WTC11 (cell line): ENCODE results near the gene YTHDF1. TPM values are rescaled to one million over a fixed set of nuclear protein-coding genes. Genes with fewer than 3 reads are reported as not detected.

Experiments
- ATAC-seq: fragments of 200-7000 bp; cut with Tn5 transposase; 2 replicates; pipeline ENCODE4 v1.10.0; 2021; ENCODE audit warnings: mild to moderate bottlenecking, moderate library complexity
- CTCF ChIA-PET: fragments of 300-600 bp; sonication (Branson Sonifier 250); formaldehyde crosslinking; loops from one replicate; lab custom pipeline; 2021; ENCODE audit warnings: antibody characterized with exemption; lab: Charles Lee
- POLR2A ChIA-PET: fragments of 350-600 bp; sonication (Branson Sonifier 250); formaldehyde crosslinking; loops from one replicate; lab custom pipeline; 2021; ENCODE audit warnings: antibody characterized with exemption; lab: Charles Lee
- DNase-seq: peaks from one replicate; pipeline ENCODE4 v3.0.0; 2021; ENCODE audit warnings: low spot score
- H3K27ac Mint-ChIP-seq: 2 replicates; pipeline ENCODE4 v1.8.0; 2021; ENCODE audit warnings: mixed read lengths
- H3K27me3 Mint-ChIP-seq: 2 replicates; pipeline ENCODE4 v1.8.0; 2021; ENCODE audit warnings: low read depth, mild to moderate bottlenecking, moderate library complexity, mixed read lengths
- H3K36me3 Mint-ChIP-seq: 2 replicates; pipeline ENCODE4 v1.8.0; 2021; ENCODE audit warnings: mixed read lengths
- H3K4me1 Mint-ChIP-seq: 2 replicates; pipeline ENCODE4 v1.8.0; 2022; ENCODE audit warnings: mixed read lengths
- H3K4me3 Mint-ChIP-seq: 2 replicates; pipeline ENCODE4 v1.8.0; 2021; ENCODE audit warnings: mild to moderate bottlenecking, moderate library complexity, mixed read lengths
- H3K9me3 Mint-ChIP-seq: 2 replicates; pipeline ENCODE4 v1.8.0; 2021; ENCODE audit warnings: mixed read lengths
- AR ChIP-seq: fragments of 250-450 bp; sonication (Bioruptor Pico); IDR thresholded peaks from 2 replicates; pipeline ENCODE4 v1.9.0; 2021; ENCODE audit warnings: mild to moderate bottlenecking
- CBFB ChIP-seq: sonication (generic); formaldehyde crosslinking; IDR thresholded peaks from 2 replicates; pipeline ENCODE4 v1.8.1; 2022; ENCODE audit warnings: mild to moderate bottlenecking, low read depth, missing genetic modification reagents
- CREB1 ChIP-seq: sonication (generic); formaldehyde crosslinking; IDR thresholded peaks from 2 replicates; pipeline ENCODE4 v1.8.0; 2023; ENCODE audit warnings: mild to moderate bottlenecking, missing genetic modification reagents
- CTCF ChIP-seq: fragments of 200-600 bp; IDR thresholded peaks from 2 replicates; pipeline ENCODE4 v1.8.0; 2022; ENCODE audit warnings: antibody characterized with exemption
- E2F4 ChIP-seq: sonication (generic); formaldehyde crosslinking; IDR thresholded peaks from 2 replicates; pipeline ENCODE4 v1.8.1; 2022; ENCODE audit warnings: low read depth, mild to moderate bottlenecking, moderate library complexity, missing genetic modification reagents, borderline replicate concordance
- E2F5 ChIP-seq: sonication (generic); formaldehyde crosslinking; IDR thresholded peaks from 2 replicates; pipeline ENCODE4 v1.8.1; 2022; ENCODE audit warnings: mild to moderate bottlenecking, moderate library complexity, missing genetic modification reagents
- EMX1 ChIP-seq: fragments of 250-450 bp; sonication (Bioruptor Pico); IDR thresholded peaks from 2 replicates; pipeline ENCODE4 v1.8.0; 2021; ENCODE audit warnings: mild to moderate bottlenecking
- FOXJ3 ChIP-seq: sonication (generic); formaldehyde crosslinking; IDR thresholded peaks from 2 replicates; pipeline ENCODE4 v1.9.0; 2021; ENCODE audit warnings: missing genetic modification reagents, mild to moderate bottlenecking, borderline replicate concordance
- IRF2 ChIP-seq: sonication (generic); formaldehyde crosslinking; IDR thresholded peaks from 2 replicates; pipeline ENCODE4 v1.8.0; 2022; ENCODE audit warnings: low read depth, missing genetic modification reagents, borderline replicate concordance
- MAX ChIP-seq: sonication (generic); formaldehyde crosslinking; IDR thresholded peaks from 2 replicates; pipeline ENCODE4 v1.8.0; 2022; ENCODE audit warnings: mild to moderate bottlenecking, missing genetic modification reagents
- NFYB ChIP-seq: sonication (generic); formaldehyde crosslinking; conservative IDR thresholded peaks from 2 replicates; pipeline ENCODE4 v1.8.0; 2022; ENCODE audit warnings: low read depth, missing genetic modification reagents
- SMAD4 ChIP-seq: sonication (generic); formaldehyde crosslinking; IDR thresholded peaks from 2 replicates; pipeline ENCODE4 v1.8.0; 2022; ENCODE audit warnings: mild to moderate bottlenecking, missing genetic modification reagents
- SP1 ChIP-seq: sonication (generic); formaldehyde crosslinking; conservative IDR thresholded peaks from 2 replicates; pipeline ENCODE4 v1.8.1; 2022; ENCODE audit warnings: missing genetic modification reagents
- TCF7 ChIP-seq: sonication (generic); formaldehyde crosslinking; IDR thresholded peaks from 2 replicates; pipeline ENCODE4 v1.8.0; 2022; ENCODE audit warnings: mild to moderate bottlenecking, low read depth, missing genetic modification reagents, moderate library complexity
- ZNF138 ChIP-seq: sonication (generic); formaldehyde crosslinking; conservative IDR thresholded peaks from 2 replicates; pipeline ENCODE4 v1.8.1; 2022; ENCODE audit warnings: mild to moderate bottlenecking, moderate library complexity, missing genetic modification reagents
- ZNF232 ChIP-seq: sonication (generic); formaldehyde crosslinking; IDR thresholded peaks from 2 replicates; pipeline ENCODE4 v1.8.0; 2022; ENCODE audit warnings: mild to moderate bottlenecking, missing genetic modification reagents
- ZNF317 ChIP-seq: sonication (generic); formaldehyde crosslinking; IDR thresholded peaks from 2 replicates; pipeline ENCODE4 v1.8.1; 2023; ENCODE audit warnings: low read depth, mild to moderate bottlenecking, moderate library complexity, missing genetic modification reagents, borderline replicate concordance
- ZSCAN18 ChIP-seq: fragments of 250-450 bp; sonication (Bioruptor Pico); IDR thresholded peaks from 2 replicates; pipeline ENCODE4 v2.1.2; 2022; ENCODE audit warnings: mild to moderate bottlenecking, moderate library complexity
- total RNA-seq: library from RNA; stranded (reverse); gene quantifications from 3 replicates; pipeline ENCODE4 v1.2.3, GENCODE V29; 2021
- TF ChIP-seq, protein P1 (sequence below): sonication (generic); formaldehyde crosslinking; IDR thresholded peaks from 2 replicates; pipeline ENCODE4 v1.8.1; 2022; ENCODE audit warnings: missing genetic modification reagents, borderline replicate concordance
- TF ChIP-seq, protein P2 (sequence below): sonication (generic); formaldehyde crosslinking; IDR thresholded peaks from 2 replicates; pipeline ENCODE4 v1.8.0; 2023; ENCODE audit warnings: missing genetic modification reagents
- TF ChIP-seq, protein P3 (sequence below): fragments of 250-450 bp; sonication (Bioruptor Pico); IDR thresholded peaks from 2 replicates; pipeline ENCODE4 v1.8.0; 2021; ENCODE audit warnings: mild to moderate bottlenecking

Gene YTHDF1
- total RNA-seq, 1 experiment from 2014 or later = 61.3 TPM

DNA sequence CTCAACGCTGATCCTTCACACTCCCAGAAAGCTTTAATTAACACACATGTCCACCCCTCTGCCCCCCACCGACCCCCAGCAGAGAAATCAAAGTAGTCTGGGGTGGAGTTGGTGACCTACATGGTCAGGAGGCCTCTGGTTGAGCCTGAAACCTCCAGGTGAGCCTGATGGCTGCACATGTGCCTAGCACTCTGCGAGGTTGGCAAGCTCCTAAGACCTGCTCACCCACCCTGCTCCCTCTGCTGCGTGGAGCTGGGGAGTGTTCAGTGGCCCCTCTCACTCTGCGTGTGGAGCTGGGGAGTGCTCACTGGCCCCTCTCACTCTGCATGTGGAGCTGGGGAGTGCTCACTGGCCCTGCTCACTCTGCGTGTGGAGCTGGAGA is 7.9 kb upstream of the YTHDF1 start:
- Mint-ChIP-seq H3K9me3 (no peaks in the 10 kb centered on the region), H3K27ac (no peak overlapping the region), H3K27me3 (peaks cover 4% of the 10 kb centered on the region; the same call in 1 of the 2 replicates), H3K4me1 (peaks cover 5% of the 10 kb centered on the region), H3K36me3 (no peaks in the 10 kb centered on the region), H3K4me3 (no peak overlapping the region)
- DNase-seq (no peak), ATAC-seq (no peak)
- POLR2A ChIA-PET = interaction anchor here (0.7 to 1.9 kb wide), 3 partner anchors 9 to 31 kb away, joined by 3 to 4 read pairs (median 4); no protein-coding TSS in a partner anchor
- CTCF ChIA-PET = interaction anchor here (0.5 to 4.8 kb wide), 74 partner anchors 9 to 671 kb away, joined by 3 to 173 read pairs (median 5); partner anchors contain the start of genes ARFGAP1, BIRC7, COL20A1 and NKAIN4
- TF ChIP-seq ZNF138 (CRISPR knock-in tag) (no peak), SMAD4 (no peak), ZSCAN18 (CRISPR knock-in tag) (no peak), ZNF317 (CRISPR knock-in tag) (no peak), IRF2 (CRISPR knock-in tag) (no peak), TCF7 (CRISPR knock-in tag) (no peak), CREB1 (CRISPR knock-in tag) (no peak), CBFB (CRISPR knock-in tag) (no peak), E2F5 (CRISPR knock-in tag) (no peak), ZNF232 (CRISPR knock-in tag) (no peak), EMX1 (CRISPR knock-in tag) (no peak), MAX (CRISPR knock-in tag) (no peak)
- TF ChIP-seq, protein P1, sequence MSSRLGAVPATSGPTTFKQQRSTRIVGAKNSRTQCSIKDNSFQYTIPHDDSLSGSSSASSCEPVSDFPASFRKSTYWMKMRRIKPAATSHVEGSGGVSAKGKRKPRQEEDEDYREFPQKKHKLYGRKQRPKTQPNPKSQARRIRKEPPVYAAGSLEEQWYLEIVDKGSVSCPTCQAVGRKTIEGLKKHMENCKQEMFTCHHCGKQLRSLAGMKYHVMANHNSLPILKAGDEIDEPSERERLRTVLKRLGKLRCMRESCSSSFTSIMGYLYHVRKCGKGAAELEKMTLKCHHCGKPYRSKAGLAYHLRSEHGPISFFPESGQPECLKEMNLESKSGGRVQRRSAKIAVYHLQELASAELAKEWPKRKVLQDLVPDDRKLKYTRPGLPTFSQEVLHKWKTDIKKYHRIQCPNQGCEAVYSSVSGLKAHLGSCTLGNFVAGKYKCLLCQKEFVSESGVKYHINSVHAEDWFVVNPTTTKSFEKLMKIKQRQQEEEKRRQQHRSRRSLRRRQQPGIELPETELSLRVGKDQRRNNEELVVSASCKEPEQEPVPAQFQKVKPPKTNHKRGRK (CRISPR knock-in tag) = no peak

GRCh38 chr20:63223121-63223825 is 7.3 kb upstream of the YTHDF1 start:
- ATAC-seq (peak; percentile 71), DNase-seq (peak; percentile 81)
- Mint-ChIP-seq H3K4me3 (no peak overlapping the region), H3K27me3 (peaks cover 4% of the 10 kb centered on the region; the same call in 1 of the 2 replicates), H3K36me3 (no peaks in the 10 kb centered on the region), H3K9me3 (no peaks in the 10 kb centered on the region), H3K4me1 (no peaks in the 10 kb centered on the region; the same call in 1 of the 2 replicates), H3K27ac (no peak overlapping the region)
- ChIA-PET POLR2A (interaction anchor here (0.7 to 1.9 kb wide), 2 partner anchors 8 to 30 kb away, joined by 3 to 4 read pairs; no protein-coding TSS in a partner anchor), CTCF (interaction anchor here (0.5 to 4.8 kb wide), 81 partner anchors 8 to 671 kb away, joined by 3 to 173 read pairs (median 5); partner anchors contain the start of genes ARFGAP1, BIRC7, CHRNA4 and COL20A1)
- TF ChIP-seq, protein P2, sequence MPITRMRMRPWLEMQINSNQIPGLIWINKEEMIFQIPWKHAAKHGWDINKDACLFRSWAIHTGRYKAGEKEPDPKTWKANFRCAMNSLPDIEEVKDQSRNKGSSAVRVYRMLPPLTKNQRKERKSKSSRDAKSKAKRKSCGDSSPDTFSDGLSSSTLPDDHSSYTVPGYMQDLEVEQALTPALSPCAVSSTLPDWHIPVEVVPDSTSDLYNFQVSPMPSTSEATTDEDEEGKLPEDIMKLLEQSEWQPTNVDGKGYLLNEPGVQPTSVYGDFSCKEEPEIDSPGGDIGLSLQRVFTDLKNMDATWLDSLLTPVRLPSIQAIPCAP = no peak
- TF ChIP-seq NFYB (CRISPR knock-in tag) = no peak
- no peak for TF ChIP-seq EMX1 (CRISPR knock-in tag)
- TF ChIP-seq FOXJ3 (CRISPR knock-in tag) = no peak
- TF ChIP-seq CBFB (CRISPR knock-in tag) = no peak
- no peak for TF ChIP-seq E2F4 (CRISPR knock-in tag)
- no peak for TF ChIP-seq SP1
- no peak for TF ChIP-seq IRF2 (CRISPR knock-in tag)
- TF ChIP-seq AR (CRISPR knock-in tag) = no peak
- TF ChIP-seq, protein P3, sequence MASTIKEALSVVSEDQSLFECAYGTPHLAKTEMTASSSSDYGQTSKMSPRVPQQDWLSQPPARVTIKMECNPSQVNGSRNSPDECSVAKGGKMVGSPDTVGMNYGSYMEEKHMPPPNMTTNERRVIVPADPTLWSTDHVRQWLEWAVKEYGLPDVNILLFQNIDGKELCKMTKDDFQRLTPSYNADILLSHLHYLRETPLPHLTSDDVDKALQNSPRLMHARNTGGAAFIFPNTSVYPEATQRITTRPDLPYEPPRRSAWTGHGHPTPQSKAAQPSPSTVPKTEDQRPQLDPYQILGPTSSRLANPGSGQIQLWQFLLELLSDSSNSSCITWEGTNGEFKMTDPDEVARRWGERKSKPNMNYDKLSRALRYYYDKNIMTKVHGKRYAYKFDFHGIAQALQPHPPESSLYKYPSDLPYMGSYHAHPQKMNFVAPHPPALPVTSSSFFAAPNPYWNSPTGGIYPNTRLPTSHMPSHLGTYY = no peak
- peak; percentile 81 for TF ChIP-seq CTCF
